ENCODE data around the gene PTPRZ1.

GRCh38 chr7:121890833-121891232 lies 17.9 kb downstream of the PTPRZ1 start:
- no peak for TF ChIP-seq CTCF (IDR thresholded peaks at IDR 0.05)
- TF ChIP-seq POLR2A (IDR thresholded peaks at IDR 0.05): no peak
